ENCODE data around the gene COBL. TPM values are rescaled to one million over a fixed set of nuclear protein-coding genes. Genes with fewer than 3 reads are reported as not detected.

Gene COBL
- total and polyA plus RNA-seq, 10 of the 15 experiments (the other 5 are each of a cell fraction or from before 2014, with no cell fraction given), result 0.21 TPM; not detected in 9

GRCh38 chr7:51084121-51084520 lies 232.5 kb downstream of the COBL start (continued):
- TF ChIP-seq EGR1 (IDR thresholded peaks at IDR 0.05; ENCODE audit: borderline replicate concordance in 1 of 2, low read depth in 2 of 2, low read length in 2 of 2) (no peak), SREBF2 (IDR thresholded peaks at IDR 0.05; ENCODE audit: low read length) (no peak), EZH2 (IDR thresholded peaks at IDR 0.05; ENCODE audit: borderline replicate concordance, control insufficient read depth, low read depth, low read length) (no peak)

- Histone ChIP-seq H3K27me3 (replicated peaks in 1 of 2; ENCODE audit: control insufficient read depth in 2 of 2, insufficient read depth in 2 of 2, low read length in 1 of 2) (no peaks in the 10 kb centered on the region; a peak in 1 of 4 replicates), H2AFZ (ENCODE audit: control insufficient read depth, low read depth, low read length) (no peak overlapping the region), H3K4me3 (no peak overlapping the region), H4K20me1 (ENCODE audit: control insufficient read depth, insufficient read depth) (no peaks in the 10 kb centered on the region), H3K4me1 (ENCODE audit: control insufficient read depth, insufficient read depth, low read length) (no peaks in the 10 kb centered on the region), H3K79me2 (ENCODE audit: control insufficient read depth, insufficient read depth, low read length) (no peaks in the 10 kb centered on the region), H3K9ac (ENCODE audit: control insufficient read depth, insufficient read depth, low read length) (no peak overlapping the region), H3K9me3 (replicated peaks; ENCODE audit: control insufficient read depth, insufficient read depth, low read length) (no peaks in the 10 kb centered on the region), H3K36me3 (ENCODE audit: control insufficient read depth in 2 of 2, insufficient read depth in 2 of 2, low read length in 1 of 2) (no peaks in the 10 kb centered on the region), H3K4me2 (ENCODE audit: control insufficient read depth, insufficient read depth) (no peak overlapping the region), H3K27ac (ENCODE audit: control insufficient read depth, insufficient read depth) (no peak overlapping the region)
- ATAC-seq, result no peak
- no peak for DNase-seq (ENCODE audit: low read depth, low spot score)
- ChIA-PET RAD21 (ENCODE audit: unreplicated experiment) (no interaction called here), CTCF (no interaction called here), SMC1A (ENCODE audit: uncharacterized antibody, unreplicated experiment) (no interaction called here), POLR2A (no interaction called here)
- no TSS peak for BruUV-seq (replicated peaks)
- WGBS (ENCODE audit: insufficient coverage, insufficient replicate concordance, low lambda C conversion rate, missing lambda C conversion rate), result 42% methylated on average over 13 of the region's 14 CpGs
- in situ Hi-C loops (cut with MboI) (no loop called here), intact Hi-C loops (cut with micrococcal nuclease; ENCODE audit: unreplicated experiment) (no loop called here)
- TF ChIP-seq CHD1 (IDR thresholded peaks at IDR 0.05; ENCODE audit: low read depth, low read length) (no peak), ELK1 (IDR thresholded peaks at IDR 0.05; ENCODE audit: low read depth, low read length) (no peak), ESRRA (IDR thresholded peaks at IDR 0.05; ENCODE audit: low read length) (no peak), CHD4 (IDR thresholded peaks at IDR 0.05) (no peak), BCL11A (IDR thresholded peaks at IDR 0.05; ENCODE audit: low read depth, low read length) (no peak), LARP7 (IDR thresholded peaks at IDR 0.05) (no peak), TCF7 (IDR thresholded peaks at IDR 0.05; ENCODE audit: borderline replicate concordance) (no peak), USF1 (IDR thresholded peaks at IDR 0.05; ENCODE audit: borderline replicate concordance, extremely low read length, insufficient read depth, low read depth, low read length) (no peak), JUND (IDR thresholded peaks at IDR 0.05; ENCODE audit: low read depth, low read length) (no peak)
- no peak for FAIRE-seq
These were observed 233.6 kb downstream of the COBL start for GRCh38 chr7:51082940-51083533.

All from GM12878 (cell line).